HFFc6 (cell line): Measurements from ENCODE around the gene PRPF40A. TPM values are rescaled to one million over a fixed set of nuclear protein-coding genes. Genes with fewer than 3 reads are reported as not detected.

Experiments used
- DNase-seq: peaks from one replicate; pipeline ENCODE4 v3.0.0-alpha.2; 2018
- H3K27ac Mint-ChIP-seq: 2 replicates; pipeline ENCODE4 v1.8.0; 2020; ENCODE audit warnings: mild to moderate bottlenecking, mixed read lengths
- H3K27me3 Mint-ChIP-seq: 2 replicates; pipeline ENCODE4 v1.8.0; 2021; ENCODE audit warnings: mild to moderate bottlenecking, moderate library complexity, mixed read lengths; ENCODE audit not compliant: insufficient read depth
- H3K36me3 Mint-ChIP-seq: 2 replicates; pipeline ENCODE4 v1.8.0; 2021; ENCODE audit warnings: low read depth, mixed read lengths
- H3K4me1 Mint-ChIP-seq: 2 replicates; pipeline ENCODE4 v1.8.0; 2020; ENCODE audit warnings: low read depth, mixed read lengths
- H3K4me3 Mint-ChIP-seq: 2 replicates; pipeline ENCODE4 v1.8.0; 2020; ENCODE audit warnings: mild to moderate bottlenecking, moderate library complexity, mixed read lengths
- H3K9me3 Mint-ChIP-seq: 2 replicates; pipeline ENCODE4 v1.8.0; 2020; ENCODE audit warnings: mild to moderate bottlenecking, mixed read lengths
- CTCF ChIP-seq: fragments of 200-600 bp; sonication (generic); IDR thresholded peaks from 2 replicates; pipeline ENCODE4 v1.5.0; 2021; ENCODE audit warnings: antibody characterized with exemption, mild to moderate bottlenecking
- total RNA-seq, 6 experiments: library from RNA; stranded (reverse); fragmentation: NEBNext Ultra II Directional; extraction: Animal tissue kit (Norgen Biotek cat#: 25700); gene quantifications; 2 replicates in 1 of 6; 3 replicates in 5 of 6; pipeline ENCODE4 v1.2.3, GENCODE V29; 2021

The PRPF40A gene
- total RNA-seq, 6 experiments from 2014 or later, result 88.8 to 105 (median 99.1) TPM

GRCh38 chr2:152606941-152607340 is 110.3 kb downstream of the PRPF40A start:
- H3K4me1 Mint-ChIP-seq, result peaks cover 38% of the 10 kb centered on the region
- no peaks in the 10 kb centered on the region for H3K27me3 Mint-ChIP-seq
- H3K9me3 Mint-ChIP-seq, result no peaks in the 10 kb centered on the region
- DNase-seq, result no peak
- no peak for TF ChIP-seq CTCF
- no peak overlapping the region for H3K27ac Mint-ChIP-seq
- no peak overlapping the region for H3K4me3 Mint-ChIP-seq
- no peaks in the 10 kb centered on the region; the same call in 1 of the 2 replicates for H3K36me3 Mint-ChIP-seq

- H3K27me3 Mint-ChIP-seq, result no peaks in the 10 kb centered on the region
- no peak overlapping the region for H3K4me3 Mint-ChIP-seq
- no peak overlapping the region for H3K27ac Mint-ChIP-seq
- no peaks in the 10 kb centered on the region for H3K9me3 Mint-ChIP-seq
- no peaks in the 10 kb centered on the region; the same call in 1 of the 2 replicates for H3K36me3 Mint-ChIP-seq
- no peak for TF ChIP-seq CTCF
- peaks cover 31% of the 10 kb centered on the region for H3K4me1 Mint-ChIP-seq
- no peak for DNase-seq
Observed at GRCh38 chr2:152606081-152606480, 111.2 kb downstream of the PRPF40A start.

GRCh38 chr2:152603166-152603565 is 114.1 kb downstream of the PRPF40A start:
- no peaks in the 10 kb centered on the region for H3K27me3 Mint-ChIP-seq
- H3K27ac Mint-ChIP-seq, result no peak overlapping the region
- DNase-seq, result no peak
- no peak for TF ChIP-seq CTCF
- no peaks in the 10 kb centered on the region; the same call in 1 of the 2 replicates for H3K36me3 Mint-ChIP-seq
- H3K4me1 Mint-ChIP-seq, result peaks cover 57% of the 10 kb centered on the region
- H3K4me3 Mint-ChIP-seq, result no peak overlapping the region
- no peaks in the 10 kb centered on the region for H3K9me3 Mint-ChIP-seq

GRCh38 chr2:152602750-152603149 is 114.5 kb downstream of the PRPF40A start:
- no peak for DNase-seq
- Mint-ChIP-seq H3K4me3 (no peak overlapping the region), H3K27ac (no peak overlapping the region), H3K36me3 (no peaks in the 10 kb centered on the region; the same call in 1 of the 2 replicates), H3K9me3 (no peaks in the 10 kb centered on the region), H3K4me1 (peaks cover 57% of the 10 kb centered on the region), H3K27me3 (no peaks in the 10 kb centered on the region)
- TF ChIP-seq CTCF, result no peak

Other genes starting within 250 kb of the PRPF40A start
- gene ARL6IP6, start 1.2 kb upstream of the PRPF40A start, total RNA-seq, result 10 to 100 TPM in 5 of 6 experiments, 1 to 10 TPM in 1; 9.2 to 32.0 (median 24.3) TPM